ENCODE measurements around the gene AKAP7. TPM values are rescaled to one million over a fixed set of nuclear protein-coding genes. Genes with fewer than 3 reads are reported as not detected.

Gene AKAP7
- total and polyA plus RNA-seq, 2 donors (not counting 3 experiments of a cell fraction or from before 2014, with no cell fraction given): 0.76 to 3.3 TPM

GRCh38 chr6:131244942-131245341 lies 109.7 kb downstream of the AKAP7 start:
- H3K27me3 ChIP-seq (ENCODE audit: control insufficient read depth in 2 of 2, insufficient read depth in 2 of 2, low read length in 2 of 2): no peaks in the 10 kb centered on the region
- H3K4me1 ChIP-seq (ENCODE audit: control insufficient read depth, extremely low read depth, insufficient read depth, low read length): no peaks in the 10 kb centered on the region
- ChIA-PET CTCF (no interaction called here), POLR2A (no interaction called here)
- H4K20me1 ChIP-seq (replicated peaks; ENCODE audit: control insufficient read depth, extremely low read depth, insufficient read depth, low read length): no peaks in the 10 kb centered on the region
- no peak overlapping the region for H3K27ac ChIP-seq (ENCODE audit: insufficient read depth, low read depth, low read length)
- H3K79me2 ChIP-seq (ENCODE audit: control insufficient read depth, insufficient read depth, low read length): no peaks in the 10 kb centered on the region
- no peak overlapping the region for H3K4me2 ChIP-seq (ENCODE audit: insufficient read depth, low read length)
- intact Hi-C loops (cut with micrococcal nuclease) (no loop called here), dilution Hi-C loops (cut with MboI; ENCODE audit: extremely low pct_ligation_motif_present, low sequenced_read_pairs) (no loop called here)
- FAIRE-seq (no peak), DNase-seq (ENCODE audit: low read depth, low spot score) (no peak)
- no peak for TF ChIP-seq EZH2 (IDR thresholded peaks at IDR 0.05; ENCODE audit: borderline replicate concordance, low read depth, low read length, severe bottlenecking)
- TF ChIP-seq GATA2 (IDR thresholded peaks at IDR 0.05; ENCODE audit: insufficient read depth, insufficient read length, low read depth, low read length): no peak
- no peak for TF ChIP-seq POLR2AphosphoS5 (IDR thresholded peaks at IDR 0.05; ENCODE audit: insufficient read depth, low read depth, low read length)
- TF ChIP-seq CTCF (IDR thresholded peaks at IDR 0.05; ENCODE audit: extremely low read depth in 1 of 2, insufficient read depth in 1 of 2, low read depth in 1 of 2, low read length in 2 of 2): no peak
- no peak for TF ChIP-seq MYC (IDR thresholded peaks at IDR 0.05; ENCODE audit: low read depth, low read length)
- TF ChIP-seq JUN (IDR thresholded peaks at IDR 0.05; ENCODE audit: borderline replicate concordance, insufficient read depth, insufficient read length, low read depth): no peak
- TF ChIP-seq POLR2A (IDR thresholded peaks at IDR 0.05; ENCODE audit: low read depth, low read length): no peak
- TF ChIP-seq FOS (IDR thresholded peaks at IDR 0.05; ENCODE audit: borderline replicate concordance, insufficient read depth, low read length): no peak
- TF ChIP-seq, protein P1, sequence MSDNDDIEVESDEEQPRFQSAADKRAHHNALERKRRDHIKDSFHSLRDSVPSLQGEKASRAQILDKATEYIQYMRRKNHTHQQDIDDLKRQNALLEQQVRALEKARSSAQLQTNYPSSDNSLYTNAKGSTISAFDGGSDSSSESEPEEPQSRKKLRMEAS (IDR thresholded peaks at IDR 0.05; ENCODE audit: insufficient read depth, insufficient read length): no peak
- no peak overlapping the region for H3K9ac ChIP-seq (replicated peaks; ENCODE audit: extremely low read depth, insufficient read depth, low read length)
- no peaks in the 10 kb centered on the region for H3K9me1 ChIP-seq (replicated peaks; ENCODE audit: control insufficient read depth, extremely low read depth, insufficient read depth, low read length)
- BruUV-seq (replicated peaks): no TSS peak
- no peaks in the 10 kb centered on the region for H3K9me3 ChIP-seq (replicated peaks; ENCODE audit: control insufficient read depth, insufficient read depth, low read length)
- no peak overlapping the region for H2AFZ ChIP-seq (ENCODE audit: low read depth, low read length)
- H3K36me3 ChIP-seq (ENCODE audit: control insufficient read depth in 2 of 2, extremely low read depth in 1 of 2, insufficient read depth in 2 of 2, low read length in 2 of 2): no peaks in the 10 kb centered on the region
- H3K4me3 ChIP-seq (replicated peaks in 1 of 3; ENCODE audit: insufficient read depth in 1 of 3, low read depth in 1 of 3, low read length in 3 of 3): no peak overlapping the region
